ENCODE results near the gene STX1A.
A peak's percentile ranks its signal among the peaks of the same experiment; 100 is the strongest.

Gene STX1A

GRCh38 chr7:73742753-73743641 is 23.5 kb upstream of the STX1A start:
- Histone ChIP-seq H3K27ac (ENCODE audit: low read depth, low read length) (peak overlapping the region; percentile 78), H3K9ac (ENCODE audit: low read depth in 1 of 2, low read length in 2 of 2) (peak overlapping the region; percentile 68 to 81), H3K9me3 (ENCODE audit: control insufficient read depth in 1 of 2, low read length in 2 of 2) (no peaks in the 10 kb centered on the region), H3K4me3 (ENCODE audit: low read depth in 1 of 2, low read length in 2 of 2) (peak overlapping the region; percentile 12 to 50), H3K27me3 (ENCODE audit: control insufficient read depth in 1 of 2, insufficient read depth in 2 of 2, low read length in 2 of 2) (no peaks in the 10 kb centered on the region), H3K4me1 (ENCODE audit: control insufficient read depth in 1 of 2, insufficient read depth in 2 of 2, low read length in 2 of 2) (peaks cover 16 to 21% of the 10 kb centered on the region in 2 donors), H3K36me3 (ENCODE audit: control insufficient read depth in 1 of 2, insufficient read depth in 2 of 2, low read length in 2 of 2) (no peaks in the 10 kb centered on the region)

GRCh38 chr7:73742338-73742752 is 22.9 kb upstream of the STX1A start:
- Histone ChIP-seq H3K9me3 (ENCODE audit: control insufficient read depth in 1 of 2, low read length in 2 of 2) (no peaks in the 10 kb centered on the region), H3K27ac (ENCODE audit: low read depth, low read length) (peak overlapping the region; percentile 67), H3K4me1 (ENCODE audit: control insufficient read depth in 1 of 2, insufficient read depth in 2 of 2, low read length in 2 of 2) (peaks cover 23 to 27% of the 10 kb centered on the region in 2 donors), H3K36me3 (ENCODE audit: control insufficient read depth in 1 of 2, insufficient read depth in 2 of 2, low read length in 2 of 2) (peaks cover 0 to 3% of the 10 kb centered on the region in 2 donors), H3K27me3 (ENCODE audit: control insufficient read depth in 1 of 2, insufficient read depth in 2 of 2, low read length in 2 of 2) (no peaks in the 10 kb centered on the region), H3K9ac (ENCODE audit: low read depth in 1 of 2, low read length in 2 of 2) (peak overlapping the region; percentile 68 to 81), H3K4me3 (ENCODE audit: low read depth in 1 of 2, low read length in 2 of 2) (peak overlapping the region; percentile 12 to 50)

GRCh38 chr7:73741600-73741999 is 22.1 kb upstream of the STX1A start:
- H3K9ac ChIP-seq (ENCODE audit: low read depth in 1 of 2, low read length in 2 of 2): peak overlapping the region; percentile 12 to 68
- H3K4me1 ChIP-seq (ENCODE audit: control insufficient read depth in 1 of 2, insufficient read depth in 2 of 2, low read length in 2 of 2): peaks cover 30 to 35% of the 10 kb centered on the region in 2 donors
- H3K9me3 ChIP-seq (ENCODE audit: control insufficient read depth in 1 of 2, low read length in 2 of 2): no peaks in the 10 kb centered on the region
- no peaks in the 10 kb centered on the region for H3K27me3 ChIP-seq (ENCODE audit: control insufficient read depth in 1 of 2, insufficient read depth in 2 of 2, low read length in 2 of 2)
- peaks cover 6 to 10% of the 10 kb centered on the region in 2 donors for H3K36me3 ChIP-seq (ENCODE audit: control insufficient read depth in 1 of 2, insufficient read depth in 2 of 2, low read length in 2 of 2)
- no peak overlapping the region for H3K4me3 ChIP-seq (ENCODE audit: low read depth in 1 of 2, low read length in 2 of 2)
- peak overlapping the region; percentile 67 for H3K27ac ChIP-seq (ENCODE audit: low read depth, low read length)

- Histone ChIP-seq H3K4me1 (ENCODE audit: control insufficient read depth in 1 of 2, insufficient read depth in 2 of 2, low read length in 2 of 2) (peaks cover 35 to 39% of the 10 kb centered on the region in 2 donors), H3K9me3 (ENCODE audit: control insufficient read depth in 1 of 2, low read length in 2 of 2) (no peaks in the 10 kb centered on the region), H3K27me3 (ENCODE audit: control insufficient read depth in 1 of 2, insufficient read depth in 2 of 2, low read length in 2 of 2) (no peaks in the 10 kb centered on the region), H3K27ac (ENCODE audit: low read depth, low read length) (peak overlapping the region; percentile 46), H3K4me3 (ENCODE audit: low read depth in 1 of 2, low read length in 2 of 2) (no peak overlapping the region), H3K9ac (ENCODE audit: low read depth in 1 of 2, low read length in 2 of 2) (peak overlapping the region in 1 of 2 donors; percentile 2), H3K36me3 (ENCODE audit: control insufficient read depth in 1 of 2, insufficient read depth in 2 of 2, low read length in 2 of 2) (peaks cover 9 to 15% of the 10 kb centered on the region in 2 donors)
These were observed 21.3 kb upstream of the STX1A start for GRCh38 chr7:73740771-73741170.

- no peaks in the 10 kb centered on the region for H3K27me3 ChIP-seq (ENCODE audit: control insufficient read depth in 1 of 2, insufficient read depth in 2 of 2, low read length in 2 of 2)
- peaks cover 41 to 45% of the 10 kb centered on the region in 2 donors for H3K4me1 ChIP-seq (ENCODE audit: control insufficient read depth in 1 of 2, insufficient read depth in 2 of 2, low read length in 2 of 2)
- peak overlapping the region in 1 of 2 donors; percentile 2 for H3K9ac ChIP-seq (ENCODE audit: low read depth in 1 of 2, low read length in 2 of 2)
- peaks cover 9 to 18% of the 10 kb centered on the region in 2 donors for H3K36me3 ChIP-seq (ENCODE audit: control insufficient read depth in 1 of 2, insufficient read depth in 2 of 2, low read length in 2 of 2)
- no peak overlapping the region for H3K27ac ChIP-seq (ENCODE audit: low read depth, low read length)
- H3K9me3 ChIP-seq (ENCODE audit: control insufficient read depth in 1 of 2, low read length in 2 of 2): no peaks in the 10 kb centered on the region
- H3K4me3 ChIP-seq (ENCODE audit: low read depth in 1 of 2, low read length in 2 of 2): no peak overlapping the region
These were observed 20.7 kb upstream of the STX1A start for GRCh38 chr7:73740212-73740611.

GRCh38 chr7:73739387-73739767 is 19.9 kb upstream of the STX1A start:
- no peaks in the 10 kb centered on the region for H3K27me3 ChIP-seq (ENCODE audit: control insufficient read depth in 1 of 2, insufficient read depth in 2 of 2, low read length in 2 of 2)
- peaks cover 9 to 18% of the 10 kb centered on the region in 2 donors for H3K36me3 ChIP-seq (ENCODE audit: control insufficient read depth in 1 of 2, insufficient read depth in 2 of 2, low read length in 2 of 2)
- peak overlapping the region; percentile 96 for H3K27ac ChIP-seq (ENCODE audit: low read depth, low read length)
- H3K4me1 ChIP-seq (ENCODE audit: control insufficient read depth in 1 of 2, insufficient read depth in 2 of 2, low read length in 2 of 2): peaks cover 47 to 49% of the 10 kb centered on the region in 2 donors
- H3K9ac ChIP-seq (ENCODE audit: low read depth in 1 of 2, low read length in 2 of 2): peak overlapping the region; percentile 94 to 100
- no peaks in the 10 kb centered on the region for H3K9me3 ChIP-seq (ENCODE audit: control insufficient read depth in 1 of 2, low read length in 2 of 2)
- H3K4me3 ChIP-seq (ENCODE audit: low read depth in 1 of 2, low read length in 2 of 2): peak overlapping the region; percentile 84 to 88

- Histone ChIP-seq H3K27ac (ENCODE audit: low read depth, low read length) (peak within 1 kb of the TSS; percentile 96), H3K27me3 (ENCODE audit: control insufficient read depth in 1 of 2, insufficient read depth in 2 of 2, low read length in 2 of 2) (no peaks in the 10 kb centered on the region), H3K9me3 (ENCODE audit: control insufficient read depth in 1 of 2, low read length in 2 of 2) (no peaks in the 10 kb centered on the region), H3K4me1 (ENCODE audit: control insufficient read depth in 1 of 2, insufficient read depth in 2 of 2, low read length in 2 of 2) (peaks cover 47 to 48% of the 10 kb centered on the region in 2 donors), H3K4me3 (ENCODE audit: low read depth in 1 of 2, low read length in 2 of 2) (peak within 1 kb of the TSS; percentile 87 to 88), H3K9ac (ENCODE audit: low read depth in 1 of 2, low read length in 2 of 2) (peak within 1 kb of the TSS; percentile 94 to 100), H3K36me3 (ENCODE audit: control insufficient read depth in 1 of 2, insufficient read depth in 2 of 2, low read length in 2 of 2) (peaks cover 9 to 18% of the 10 kb centered on the region in 2 donors)
These were observed 19.3 kb upstream of the STX1A start, which contains the start of gene ABHD11 for GRCh38 chr7:73738612-73739386. ABHD11 (minus strand) TSS chr7:73738802; CDS start chr7:73738770, 32 bp downstream.

GRCh38 chr7:73738220-73738611 is 18.7 kb upstream of the STX1A start:
- Histone ChIP-seq H3K4me1 (ENCODE audit: control insufficient read depth in 1 of 2, insufficient read depth in 2 of 2, low read length in 2 of 2) (peaks cover 43 to 47% of the 10 kb centered on the region in 2 donors), H3K27me3 (ENCODE audit: control insufficient read depth in 1 of 2, insufficient read depth in 2 of 2, low read length in 2 of 2) (no peaks in the 10 kb centered on the region), H3K27ac (ENCODE audit: low read depth, low read length) (peak overlapping the region; percentile 89), H3K9ac (ENCODE audit: low read depth in 1 of 2, low read length in 2 of 2) (peak overlapping the region; percentile 73 to 94), H3K36me3 (ENCODE audit: control insufficient read depth in 1 of 2, insufficient read depth in 2 of 2, low read length in 2 of 2) (peaks cover 9 to 18% of the 10 kb centered on the region in 2 donors), H3K9me3 (ENCODE audit: control insufficient read depth in 1 of 2, low read length in 2 of 2) (no peaks in the 10 kb centered on the region), H3K4me3 (ENCODE audit: low read depth in 1 of 2, low read length in 2 of 2) (peak overlapping the region; percentile 87 to 88)

- no peak overlapping the region for H3K27ac ChIP-seq (ENCODE audit: low read depth, low read length)
- no peaks in the 10 kb centered on the region for H3K9me3 ChIP-seq (ENCODE audit: control insufficient read depth in 1 of 2, low read length in 2 of 2)
- H3K9ac ChIP-seq (ENCODE audit: low read depth in 1 of 2, low read length in 2 of 2): peak overlapping the region; percentile 67 to 94
- H3K36me3 ChIP-seq (ENCODE audit: control insufficient read depth in 1 of 2, insufficient read depth in 2 of 2, low read length in 2 of 2): peaks cover 9 to 18% of the 10 kb centered on the region in 2 donors
- peak overlapping the region; percentile 87 to 88 for H3K4me3 ChIP-seq (ENCODE audit: low read depth in 1 of 2, low read length in 2 of 2)
- peaks cover 40 to 45% of the 10 kb centered on the region in 2 donors for H3K4me1 ChIP-seq (ENCODE audit: control insufficient read depth in 1 of 2, insufficient read depth in 2 of 2, low read length in 2 of 2)
- H3K27me3 ChIP-seq (ENCODE audit: control insufficient read depth in 1 of 2, insufficient read depth in 2 of 2, low read length in 2 of 2): no peaks in the 10 kb centered on the region
These were observed 18.2 kb upstream of the STX1A start for GRCh38 chr7:73737491-73738219.
